ENCODE measurements around the gene AOPEP. TPM values are rescaled to one million over a fixed set of nuclear protein-coding genes. Genes with fewer than 3 reads are reported as not detected.

Gene AOPEP
- total RNA-seq, 1 donor from 2014 or later: 79.7 TPM

- H3K4me3 ChIP-seq: no peak overlapping the region
- no peak for TF ChIP-seq CTCF (IDR thresholded peaks at IDR 0.05)
- DNase-seq (no peak), ATAC-seq (no peak)
- H3K4me1 ChIP-seq: peaks cover 15% of the 10 kb centered on the region
- no peaks in the 10 kb centered on the region for H3K27me3 ChIP-seq
- intact Hi-C loops (cut with DNase I): no loop called here
- H3K9me3 ChIP-seq: no peaks in the 10 kb centered on the region
- H3K27ac ChIP-seq: no peak overlapping the region
- no peaks in the 10 kb centered on the region for H3K36me3 ChIP-seq
Observed at GRCh38 chr9:95132366-95133324, 406.1 kb downstream of the AOPEP start.

GRCh38 chr9:95133325-95133705, 406.8 kb downstream of the AOPEP start:
- Histone ChIP-seq H3K9me3 (no peaks in the 10 kb centered on the region), H3K4me3 (no peak overlapping the region), H3K4me1 (peaks cover 15% of the 10 kb centered on the region), H3K36me3 (no peaks in the 10 kb centered on the region), H3K27me3 (no peaks in the 10 kb centered on the region), H3K27ac (no peak overlapping the region)
- DNase-seq (no peak), ATAC-seq (no peak)
- intact Hi-C loops (cut with DNase I): no loop called here
- TF ChIP-seq CTCF (IDR thresholded peaks at IDR 0.05): no peak

- DNase-seq: no peak
- no peak for TF ChIP-seq CTCF (IDR thresholded peaks at IDR 0.05)
- Histone ChIP-seq H3K9me3 (no peaks in the 10 kb centered on the region), H3K4me1 (peaks cover 15% of the 10 kb centered on the region), H3K4me3 (no peak overlapping the region), H3K36me3 (no peaks in the 10 kb centered on the region), H3K27ac (no peak overlapping the region), H3K27me3 (no peaks in the 10 kb centered on the region)
- intact Hi-C loops (cut with DNase I): no loop called here
- ATAC-seq: no peak
Observed at GRCh38 chr9:95134457-95134881, 408.0 kb downstream of the AOPEP start.

- H3K4me3 ChIP-seq: no peak overlapping the region
- no peaks in the 10 kb centered on the region for H3K36me3 ChIP-seq
- no peak overlapping the region for H3K27ac ChIP-seq
- DNase-seq: no peak
- no peaks in the 10 kb centered on the region for H3K27me3 ChIP-seq
- intact Hi-C loops (cut with DNase I): no loop called here
- H3K9me3 ChIP-seq: no peaks in the 10 kb centered on the region
- no peak for ATAC-seq
- TF ChIP-seq CTCF (IDR thresholded peaks at IDR 0.05): no peak
- peaks cover 8% of the 10 kb centered on the region for H3K4me1 ChIP-seq
Observed at GRCh38 chr9:95135756-95136155, 409.3 kb downstream of the AOPEP start.

Small RNA genes within 50 kb of the gene (microRNA-seq; reads per million reads assigned to microRNA genes)
- 0.99 reads per million for gene MIR2278 (ENCODE audit: borderline microRNAs expressed)
- gene MIR23B (ENCODE audit: borderline microRNAs expressed): 25,837 reads per million, percentile 98 among the genes with 10 or more reads in this experiment
- gene MIR24-1 (ENCODE audit: borderline microRNAs expressed): not detected
- gene MIR27B (ENCODE audit: borderline microRNAs expressed): 5,204 reads per million, percentile 95 among the genes with 10 or more reads in this experiment
- gene MIR3074 (ENCODE audit: borderline microRNAs expressed): not detected
- not detected for gene MIR6081 (ENCODE audit: borderline microRNAs expressed)

Other genes with a start within 250 kb of the AOPEP start
- 0.35 TPM for gene PCAT7, start 171.6 kb upstream of the AOPEP start, total RNA-seq
- gene FBP2, start 132.9 kb upstream of the AOPEP start, total RNA-seq: not detected
- gene FBP1, start 87.2 kb upstream of the AOPEP start, total RNA-seq: 357 TPM

Measured in upper lobe of right lung (tissue), 1 donor.